Colonic mucosa (tissue), 4 donors: Measurements from ENCODE around the gene HPF1. TPM values are rescaled to one million over a fixed set of nuclear protein-coding genes. Genes with fewer than 3 reads are reported as not detected.

ENCODE experiments used
- DNase-seq: peaks from one replicate; pipeline ENCODE4 v3.0.0-alpha.2; 2020
- H3K27ac ChIP-seq: fragments of 200-600 bp; one replicate; pipeline ENCODE4 v1.8.0; 2021
- H3K27me3 ChIP-seq: fragments of 200-600 bp; one replicate; pipeline ENCODE4 v1.8.0; 2021
- H3K36me3 ChIP-seq: fragments of 200-600 bp; one replicate; pipeline ENCODE4 v1.8.0; 2021
- H3K4me1 ChIP-seq: fragments of 200-600 bp; one replicate; pipeline ENCODE4 v1.8.0; 2021; ENCODE audit warnings: mild to moderate bottlenecking
- H3K4me3 ChIP-seq: fragments of 200-600 bp; one replicate; pipeline ENCODE4 v1.8.0; 2021
- H3K9ac ChIP-seq, 2 donors: one replicate each; pipeline ENCODE4 v1.7.0; 2013; ENCODE audit warnings: control low read depth in 2 of 2, low read depth in 2 of 2, low read length in 2 of 2
- H3K9me3 ChIP-seq: fragments of 200-600 bp; one replicate; pipeline ENCODE4 v1.8.0; 2021
- intact Hi-C: fragments of 100-400 bp; cut with DNase I; formaldehyde crosslinking; loops from one replicate; pipeline ENCODE4 v1.14.1; 2022
- total RNA-seq, 2 donors: library from RNA; stranded (reverse); fragmentation: NEBNext Ultra II Directional in 1 of 2; extraction: Animal tissue kit (Norgen Biotek cat#: 25700) in 1 of 2; gene quantifications; one replicate each; pipeline ENCODE4 v1.2.1, GENCODE V29; 2021
- TF ChIP-seq, protein P1 (sequence below): fragments of 200-600 bp; IDR thresholded peaks from one replicate; pipeline ENCODE4 v1.8.0; 2022; ENCODE audit warnings: antibody characterized with exemption, mild to moderate bottlenecking
- donor health status: healthy.
- donor health status: DM: no; HTN: no; CAD: no.
- donor health status: DM: no; HTN: no; CAD: no.

HPF1 gene
- total RNA-seq, 2 donors from 2014 or later: 11.7 to 23.6 TPM

- intact Hi-C loops: no loop called here
Observed at GRCh38 chr4:169770416-169770815, 12.7 kb upstream of the HPF1 start.

DNA sequence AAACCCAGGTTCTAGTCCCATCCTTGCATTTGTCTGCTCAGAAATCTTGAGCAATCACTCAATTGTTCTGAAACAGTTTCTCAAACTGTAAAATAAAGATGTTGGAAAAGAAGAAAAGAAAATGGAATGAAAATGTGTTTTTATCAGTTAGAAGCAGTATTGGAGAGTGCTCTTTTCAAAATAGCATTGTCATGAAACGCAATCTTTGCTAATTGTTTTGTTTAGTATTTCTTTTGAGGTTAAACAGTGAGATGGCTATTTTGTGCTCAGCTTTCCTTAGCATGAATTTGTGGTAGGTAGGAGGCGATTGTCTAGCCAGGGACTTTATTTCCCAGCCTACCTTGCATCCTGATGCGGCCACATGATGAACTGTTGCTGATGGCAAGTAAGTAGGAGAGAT is 10.6 kb upstream of the HPF1 start:
- H3K4me1 ChIP-seq: no peaks in the 10 kb centered on the region
- H3K9ac ChIP-seq: no peak overlapping the region
- no peaks in the 10 kb centered on the region for H3K27me3 ChIP-seq
- H3K9me3 ChIP-seq: no peaks in the 10 kb centered on the region
- DNase-seq: no peak
- no peak overlapping the region for H3K4me3 ChIP-seq
- TF ChIP-seq, protein P1, sequence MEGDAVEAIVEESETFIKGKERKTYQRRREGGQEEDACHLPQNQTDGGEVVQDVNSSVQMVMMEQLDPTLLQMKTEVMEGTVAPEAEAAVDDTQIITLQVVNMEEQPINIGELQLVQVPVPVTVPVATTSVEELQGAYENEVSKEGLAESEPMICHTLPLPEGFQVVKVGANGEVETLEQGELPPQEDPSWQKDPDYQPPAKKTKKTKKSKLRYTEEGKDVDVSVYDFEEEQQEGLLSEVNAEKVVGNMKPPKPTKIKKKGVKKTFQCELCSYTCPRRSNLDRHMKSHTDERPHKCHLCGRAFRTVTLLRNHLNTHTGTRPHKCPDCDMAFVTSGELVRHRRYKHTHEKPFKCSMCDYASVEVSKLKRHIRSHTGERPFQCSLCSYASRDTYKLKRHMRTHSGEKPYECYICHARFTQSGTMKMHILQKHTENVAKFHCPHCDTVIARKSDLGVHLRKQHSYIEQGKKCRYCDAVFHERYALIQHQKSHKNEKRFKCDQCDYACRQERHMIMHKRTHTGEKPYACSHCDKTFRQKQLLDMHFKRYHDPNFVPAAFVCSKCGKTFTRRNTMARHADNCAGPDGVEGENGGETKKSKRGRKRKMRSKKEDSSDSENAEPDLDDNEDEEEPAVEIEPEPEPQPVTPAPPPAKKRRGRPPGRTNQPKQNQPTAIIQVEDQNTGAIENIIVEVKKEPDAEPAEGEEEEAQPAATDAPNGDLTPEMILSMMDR: no peak
- intact Hi-C loops: no loop called here
- no peaks in the 10 kb centered on the region for H3K36me3 ChIP-seq
- no peak overlapping the region for H3K27ac ChIP-seq

More at GRCh38 chr4:169770416-169770815, 12.7 kb upstream of the HPF1 start:
- no peaks in the 10 kb centered on the region for H3K4me1 ChIP-seq
- no peak overlapping the region for H3K9ac ChIP-seq
- H3K36me3 ChIP-seq: no peaks in the 10 kb centered on the region
- TF ChIP-seq, protein P1: no peak
- H3K27ac ChIP-seq: no peak overlapping the region
- no peak overlapping the region for H3K4me3 ChIP-seq
- no peak for DNase-seq
- H3K9me3 ChIP-seq: no peaks in the 10 kb centered on the region
- no peaks in the 10 kb centered on the region for H3K27me3 ChIP-seq

DNA sequence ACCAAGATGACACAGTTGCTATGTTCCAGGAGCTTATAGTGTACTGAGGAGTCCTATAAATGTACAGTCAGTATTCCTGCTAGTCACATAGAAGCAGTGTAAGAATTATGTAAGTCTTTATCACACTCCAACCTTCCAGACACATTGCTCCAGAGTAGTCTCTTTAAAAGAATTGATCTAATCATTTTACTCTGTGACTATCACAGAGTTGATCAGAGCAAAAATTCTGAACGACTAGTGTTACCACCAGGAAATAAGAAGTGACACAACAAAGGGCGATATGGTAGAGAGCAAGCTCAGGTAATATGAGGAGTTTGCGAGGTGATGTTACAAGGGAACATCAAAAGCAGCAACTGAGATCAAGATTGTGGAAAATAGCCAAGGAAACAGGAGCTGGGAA is 9.0 kb upstream of the HPF1 start:
- H3K36me3 ChIP-seq: no peaks in the 10 kb centered on the region
- intact Hi-C loops: no loop called here
- no peak for DNase-seq
- no peak overlapping the region for H3K4me3 ChIP-seq
- no peaks in the 10 kb centered on the region for H3K27me3 ChIP-seq
- no peaks in the 10 kb centered on the region for H3K4me1 ChIP-seq
- H3K9me3 ChIP-seq: no peaks in the 10 kb centered on the region
- TF ChIP-seq, protein P1: no peak
- H3K9ac ChIP-seq: no peak overlapping the region
- H3K27ac ChIP-seq: no peak overlapping the region

GRCh38 chr4:169765835-169766234 is 8.1 kb upstream of the HPF1 start:
- Histone ChIP-seq H3K27me3 (no peaks in the 10 kb centered on the region), H3K36me3 (no peaks in the 10 kb centered on the region), H3K4me1 (no peaks in the 10 kb centered on the region), H3K9ac (no peak overlapping the region), H3K9me3 (no peaks in the 10 kb centered on the region), H3K4me3 (no peak overlapping the region), H3K27ac (no peak overlapping the region)
- intact Hi-C loops: no loop called here
- DNase-seq: no peak
- TF ChIP-seq, protein P1: no peak

GRCh38 chr4:169761846-169762245 is 4.1 kb upstream of the HPF1 start:
- Histone ChIP-seq H3K9ac (no peak overlapping the region), H3K9me3 (no peaks in the 10 kb centered on the region), H3K4me3 (no peak overlapping the region), H3K4me1 (peaks cover under 1% of the 10 kb centered on the region), H3K36me3 (no peaks in the 10 kb centered on the region), H3K27me3 (no peaks in the 10 kb centered on the region), H3K27ac (no peak overlapping the region)
- DNase-seq: no peak
- TF ChIP-seq, protein P1: no peak
- intact Hi-C loops: no loop called here
